Tibial artery (tissue), 4 donors: ENCODE measurements around the gene HOGA1.

Experiments used
- DNase-seq, 2 donors: peaks; one replicate each; pipeline ENCODE4 v3.0.0-alpha.2; 2019
- H3K27ac ChIP-seq, 2 donors: fragments of 200-600 bp; sonication (generic) in 1 of 2; 1 replicate in 1 of 2; 2 replicates in 1 of 2; pipeline ENCODE4 v1.5.1; 2018 to 2019; ENCODE audit warnings: mild to moderate bottlenecking in 1 of 2
- H3K27me3 ChIP-seq, 2 donors: fragments of 200-600 bp; sonication (generic) in 1 of 2; one replicate each; pipeline versions ENCODE4 v1.5.1 to v1.6.0; 2016 to 2019
- H3K36me3 ChIP-seq, 3 donors: fragments of 200-600 bp; sonication (generic) in 2 of 3; one replicate each; pipeline ENCODE4 v1.5.1; 2016 to 2019; ENCODE audit warnings: mild to moderate bottlenecking in 2 of 3
- H3K4me1 ChIP-seq, 4 donors: fragments of 200-600 bp; sonication (generic) in 2 of 4; 1 replicate in 3 of 4; 2 replicates in 1 of 4; pipeline ENCODE4 v1.5.1; 2016 to 2019
- H3K4me3 ChIP-seq, 2 donors: fragments of 200-600 bp; sonication (generic) in 1 of 2; 1 replicate in 1 of 2; 2 replicates in 1 of 2; pipeline ENCODE4 v1.5.1; 2018 to 2019; ENCODE audit warnings: mild to moderate bottlenecking in 2 of 2
- H3K9me3 ChIP-seq, 3 donors: fragments of 200-600 bp; sonication (generic) in 1 of 3; one replicate each; pipeline ENCODE4 v1.5.1; 2016 to 2019
- intact Hi-C: fragments of 100-400 bp; cut with DNase I; formaldehyde crosslinking; loops from one replicate; pipeline ENCODE4 v1.15.0; 2023; ENCODE audit warnings: low total_unique reads
- TF ChIP-seq, protein P1 (sequence below), 2 experiments: fragments of 200-600 bp in 1 of 2; fragments of 450-650 bp in 1 of 2; IDR thresholded peaks; one replicate each; pipeline ENCODE4 v1.5.1; 2017 to 2019; ENCODE audit warnings: antibody characterized with exemption in 2 of 2, mild to moderate bottlenecking in 1 of 2, moderate library complexity in 1 of 2

HOGA1 gene

DNA sequence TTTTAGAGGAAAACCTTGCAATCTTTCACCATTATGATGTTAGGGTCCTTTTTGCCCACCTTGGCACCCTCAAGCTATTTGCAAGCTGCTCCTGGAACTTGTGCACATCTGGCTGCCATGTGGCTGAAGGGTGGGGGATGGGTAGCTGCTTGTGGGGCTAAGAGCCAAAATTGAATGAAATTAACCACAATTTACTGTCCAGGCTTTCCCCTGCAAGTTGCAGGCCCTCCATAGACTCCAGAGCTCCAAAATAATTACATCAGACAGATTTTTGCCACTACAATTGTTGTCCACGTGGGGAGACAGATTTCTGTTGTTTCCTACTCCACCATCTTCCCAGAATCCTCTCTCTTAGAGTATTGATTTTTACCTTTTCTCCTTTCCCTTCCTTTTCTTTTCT is 75.4 kb downstream of the HOGA1 start:
- no peak overlapping the region for H3K4me3 ChIP-seq
- no peaks in the 10 kb centered on the region for H3K27me3 ChIP-seq
- intact Hi-C loops: no loop called here
- DNase-seq: no peak
- peaks cover 18 to 75% (median 62%) of the 10 kb centered on the region in 3 donors for H3K36me3 ChIP-seq
- H3K27ac ChIP-seq: no peak overlapping the region
- no peaks in the 10 kb centered on the region for H3K4me1 ChIP-seq
- H3K9me3 ChIP-seq: no peaks in the 10 kb centered on the region
- TF ChIP-seq, protein P1, sequence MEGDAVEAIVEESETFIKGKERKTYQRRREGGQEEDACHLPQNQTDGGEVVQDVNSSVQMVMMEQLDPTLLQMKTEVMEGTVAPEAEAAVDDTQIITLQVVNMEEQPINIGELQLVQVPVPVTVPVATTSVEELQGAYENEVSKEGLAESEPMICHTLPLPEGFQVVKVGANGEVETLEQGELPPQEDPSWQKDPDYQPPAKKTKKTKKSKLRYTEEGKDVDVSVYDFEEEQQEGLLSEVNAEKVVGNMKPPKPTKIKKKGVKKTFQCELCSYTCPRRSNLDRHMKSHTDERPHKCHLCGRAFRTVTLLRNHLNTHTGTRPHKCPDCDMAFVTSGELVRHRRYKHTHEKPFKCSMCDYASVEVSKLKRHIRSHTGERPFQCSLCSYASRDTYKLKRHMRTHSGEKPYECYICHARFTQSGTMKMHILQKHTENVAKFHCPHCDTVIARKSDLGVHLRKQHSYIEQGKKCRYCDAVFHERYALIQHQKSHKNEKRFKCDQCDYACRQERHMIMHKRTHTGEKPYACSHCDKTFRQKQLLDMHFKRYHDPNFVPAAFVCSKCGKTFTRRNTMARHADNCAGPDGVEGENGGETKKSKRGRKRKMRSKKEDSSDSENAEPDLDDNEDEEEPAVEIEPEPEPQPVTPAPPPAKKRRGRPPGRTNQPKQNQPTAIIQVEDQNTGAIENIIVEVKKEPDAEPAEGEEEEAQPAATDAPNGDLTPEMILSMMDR (IDR thresholded peaks at IDR 0.05): no peak
